Lung (tissue), 12 donors: ENCODE measurements around the gene DPYSL5. TPM values are rescaled to one million over a fixed set of nuclear protein-coding genes. Genes with fewer than 3 reads are reported as not detected.

Experiments
- ATAC-seq: fragments of 200-7000 bp; cut with Tn5 transposase; one replicate; pipeline ENCODE4 v1.9.1; 2020; ENCODE audit warnings: moderate number of reproducible peaks; ENCODE audit not compliant: insufficient read depth, low FRiP score
- DNase-seq, 3 donors: peaks; one replicate each; pipeline ENCODE4 v3.0.0-alpha.2; 2013 to 2017
- H3K27ac ChIP-seq, 2 donors: one replicate each; pipeline ENCODE4 v1.5.1; 2013; ENCODE audit warnings: mild to moderate bottlenecking in 2 of 2, moderate library complexity in 2 of 2, control low read depth in 1 of 2, inconsistent platforms in 1 of 2, low read depth in 1 of 2, low read length in 1 of 2
- H3K27me3 ChIP-seq, 3 donors: one replicate each; pipeline ENCODE4 v1.5.1; 2013; ENCODE audit warnings: low read length in 2 of 3; ENCODE audit not compliant: control insufficient read depth in 3 of 3, insufficient read depth in 3 of 3
- H3K36me3 ChIP-seq, 4 donors: one replicate each; pipeline ENCODE4 v1.5.1; 2013; ENCODE audit warnings: low read length in 4 of 4, mild to moderate bottlenecking in 1 of 4, moderate library complexity in 1 of 4; ENCODE audit not compliant: control insufficient read depth in 4 of 4, insufficient read depth in 4 of 4
- H3K4me1 ChIP-seq, 5 donors: one replicate each; pipeline ENCODE4 v1.5.1; 2013; ENCODE audit warnings: low read length in 5 of 5, mild to moderate bottlenecking in 2 of 5, moderate library complexity in 1 of 5; ENCODE audit not compliant: control insufficient read depth in 5 of 5, insufficient read depth in 5 of 5
- H3K4me3 ChIP-seq: one replicate; pipeline ENCODE4 v1.5.1; 2013; ENCODE audit warnings: mild to moderate bottlenecking, control low read depth, moderate library complexity
- H3K9ac ChIP-seq, 2 donors: one replicate each; pipeline ENCODE4 v1.5.1; 2013; ENCODE audit warnings: low read length in 2 of 2, control low read depth in 1 of 2; ENCODE audit not compliant: insufficient read depth in 1 of 2
- H3K9me3 ChIP-seq, 4 donors: one replicate each; pipeline ENCODE4 v1.5.1; 2013; ENCODE audit warnings: low read length in 3 of 4, mild to moderate bottlenecking in 1 of 4, moderate library complexity in 1 of 4; ENCODE audit not compliant: control insufficient read depth in 4 of 4, insufficient read depth in 3 of 4
- CTCF ChIP-seq: IDR thresholded peaks from 2 replicates; pipeline ENCODE4 v1.5.1; 2012; ENCODE audit warnings: mild to moderate bottlenecking; ENCODE audit errors: control extremely low read depth, extremely low read depth
- WGBS, 2 donors: extraction: QIAGEN DNeasy Blood & Tissue Kit; methylation state at CpG; one replicate each; pipeline ENCODE4 v1.1.7; 2013; 5-methylcytosine and 5-hydroxymethylcytosine counted together
- polyA plus RNA-seq, 2 donors: library from polyadenylated mRNA; stranded (reverse); fragments of 200-250 nt; gene quantifications; one replicate each; pipeline ENCODE4 v1.2.1, GENCODE V29; 2013
- total RNA-seq, 2 donors: library from RNA; depleted of rRNA in 1 of 2; stranded (reverse); fragments of >200 nt in 1 of 2; gene quantifications; one replicate each; pipeline ENCODE4 v1.2.1, GENCODE V29; 2014 to 2021
- donor health status: control.
- donor health status: control.
- donor health status: Bipolar disorder and iron deficiency.
- donor health status: healthy.
- donor health status: DM: yes; HTN: yes; CAD: no.

Gene DPYSL5
- total and polyA plus RNA-seq, 4 donors: 0.09 TPM; not detected in 3

- Histone ChIP-seq H3K4me3 (no peak overlapping the region), H3K27ac (no peak overlapping the region), H3K9me3 (peaks cover 0 to 2% (median 0%) of the 10 kb centered on the region in 4 donors), H3K4me1 (peaks cover 0 to 4% (median 0%) of the 10 kb centered on the region in 5 donors), H3K9ac (no peak overlapping the region), H3K36me3 (no peaks in the 10 kb centered on the region), H3K27me3 (peaks cover 0 to 7% (median 0%) of the 10 kb centered on the region in 3 donors)
- 74 to 81% methylated on average over 4 of the region's 4 CpGs for WGBS, 2 donors
- no peak for DNase-seq
- no peak for TF ChIP-seq CTCF
- ATAC-seq: no peak
Observed at GRCh38 chr2:26914659-26915310, 66.9 kb downstream of the DPYSL5 start.

GRCh38 chr2:26915316-26915715 is 67.4 kb downstream of the DPYSL5 start:
- Histone ChIP-seq H3K27me3 (peaks cover 0 to 7% (median 0%) of the 10 kb centered on the region in 3 donors), H3K9me3 (no peaks in the 10 kb centered on the region), H3K4me3 (no peak overlapping the region), H3K9ac (no peak overlapping the region), H3K27ac (no peak overlapping the region), H3K36me3 (no peaks in the 10 kb centered on the region), H3K4me1 (peaks cover 0 to 4% (median 0%) of the 10 kb centered on the region in 5 donors)
- TF ChIP-seq CTCF: no peak
- 93 to 95% methylated on average over 5 of the region's 5 CpGs for WGBS, 2 donors
- ATAC-seq: no peak
- no peak for DNase-seq

- Histone ChIP-seq H3K27ac (no peak overlapping the region), H3K4me3 (no peak overlapping the region), H3K36me3 (no peaks in the 10 kb centered on the region), H3K9me3 (no peaks in the 10 kb centered on the region), H3K9ac (no peak overlapping the region), H3K4me1 (peaks cover 0 to 4% (median 0%) of the 10 kb centered on the region in 5 donors), H3K27me3 (peaks cover 0 to 7% (median 0%) of the 10 kb centered on the region in 3 donors)
- 72 to 80% methylated on average over 7 of the region's 7 CpGs for WGBS, 2 donors
- TF ChIP-seq CTCF: no peak
- DNase-seq (no peak), ATAC-seq (no peak)
Observed at GRCh38 chr2:26916128-26916692, 68.3 kb downstream of the DPYSL5 start.
